ENCODE data around the gene HAND2. TPM values are rescaled to one million over a fixed set of nuclear protein-coding genes. Genes with fewer than 3 reads are reported as not detected.

The HAND2 gene
- total RNA-seq, 2 donors from 2014 or later = not detected

DNA sequence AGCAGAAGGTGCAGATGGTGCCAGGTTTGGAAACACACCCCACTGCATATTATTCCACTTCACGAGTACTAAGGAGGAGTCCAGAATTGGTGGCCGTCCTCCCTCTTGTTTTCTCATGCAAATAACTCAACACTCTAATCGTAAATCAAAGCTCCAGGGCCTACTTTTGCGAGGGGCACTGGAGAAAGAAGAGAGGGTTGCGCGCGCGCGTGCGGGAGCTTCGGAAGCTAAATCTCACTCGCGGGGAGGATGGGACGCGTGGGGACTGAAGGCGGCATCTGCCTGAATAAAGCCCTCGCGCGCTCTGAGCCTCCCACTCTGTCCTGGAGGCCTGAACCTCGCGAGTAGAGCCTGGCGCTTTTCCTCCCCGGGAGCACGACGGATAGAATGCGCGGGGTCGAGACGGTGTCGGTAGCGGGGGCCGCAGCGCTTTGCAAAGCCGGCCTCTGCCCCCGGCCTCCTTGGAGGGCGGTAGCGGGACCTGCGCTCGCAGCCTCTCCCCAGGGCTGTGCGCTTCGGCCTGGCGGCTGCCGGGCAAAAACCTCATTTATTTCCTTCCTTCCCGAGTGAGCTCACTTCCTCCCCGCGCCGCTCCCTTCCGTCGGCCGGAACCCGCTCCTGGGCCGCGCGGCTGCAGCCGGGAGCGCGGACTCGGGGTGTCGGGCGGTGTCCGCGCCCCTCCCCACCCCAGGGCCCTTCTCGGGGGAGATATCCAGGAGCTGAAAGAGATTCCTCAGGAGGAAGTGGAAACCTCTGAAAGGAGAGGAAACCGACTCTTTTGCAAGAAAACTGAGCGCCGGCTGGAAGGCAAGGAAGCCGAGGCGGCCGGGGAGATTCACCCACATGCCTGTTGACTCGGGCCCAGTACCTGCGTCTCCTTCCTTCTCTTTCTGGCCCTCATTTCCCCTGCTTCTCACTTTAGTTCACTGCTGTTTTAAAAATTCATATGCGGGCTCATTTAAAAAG is 20.7 kb downstream of the HAND2 start:
- Mint-ChIP-seq H3K4me3 (peak overlapping the region; percentile 61), H3K27ac (no peak overlapping the region), H3K27me3 (ENCODE audit: insufficient read depth) (peaks cover 100% of the 10 kb centered on the region), H3K4me1 (peaks cover 13% of the 10 kb centered on the region), H3K9me3 (peaks cover 9% of the 10 kb centered on the region), H3K36me3 (ENCODE audit: low read depth) (peaks cover 4% of the 10 kb centered on the region)
- DNase-seq = peak; percentile 78
- H3K9me3 ChIP-seq (ENCODE audit: control insufficient read depth, low read length) = no peaks in the 10 kb centered on the region
- H3K27me3 ChIP-seq (ENCODE audit: control insufficient read depth, insufficient read depth, low read length, poor library complexity, severe bottlenecking) = peaks cover 100% of the 10 kb centered on the region
- no peaks in the 10 kb centered on the region for H3K36me3 ChIP-seq (ENCODE audit: control insufficient read depth, insufficient read depth, low read length)
- WGBS, 2 experiments (ENCODE audit: insufficient coverage in 1 of 2, insufficient read length in 1 of 2) = 7 to 11% methylated on average over 27 to 72 of the region's 72 CpGs
- H3K27ac ChIP-seq (ENCODE audit: low read depth, low read length) = no peak overlapping the region
- TF ChIP-seq, protein P1, sequence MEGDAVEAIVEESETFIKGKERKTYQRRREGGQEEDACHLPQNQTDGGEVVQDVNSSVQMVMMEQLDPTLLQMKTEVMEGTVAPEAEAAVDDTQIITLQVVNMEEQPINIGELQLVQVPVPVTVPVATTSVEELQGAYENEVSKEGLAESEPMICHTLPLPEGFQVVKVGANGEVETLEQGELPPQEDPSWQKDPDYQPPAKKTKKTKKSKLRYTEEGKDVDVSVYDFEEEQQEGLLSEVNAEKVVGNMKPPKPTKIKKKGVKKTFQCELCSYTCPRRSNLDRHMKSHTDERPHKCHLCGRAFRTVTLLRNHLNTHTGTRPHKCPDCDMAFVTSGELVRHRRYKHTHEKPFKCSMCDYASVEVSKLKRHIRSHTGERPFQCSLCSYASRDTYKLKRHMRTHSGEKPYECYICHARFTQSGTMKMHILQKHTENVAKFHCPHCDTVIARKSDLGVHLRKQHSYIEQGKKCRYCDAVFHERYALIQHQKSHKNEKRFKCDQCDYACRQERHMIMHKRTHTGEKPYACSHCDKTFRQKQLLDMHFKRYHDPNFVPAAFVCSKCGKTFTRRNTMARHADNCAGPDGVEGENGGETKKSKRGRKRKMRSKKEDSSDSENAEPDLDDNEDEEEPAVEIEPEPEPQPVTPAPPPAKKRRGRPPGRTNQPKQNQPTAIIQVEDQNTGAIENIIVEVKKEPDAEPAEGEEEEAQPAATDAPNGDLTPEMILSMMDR (conservative IDR thresholded peaks at IDR 0.05) = no peak
- no peaks in the 10 kb centered on the region for H3K4me1 ChIP-seq (ENCODE audit: control insufficient read depth, insufficient read depth, low read length)
- peak overlapping the region; percentile 66 for H3K4me3 ChIP-seq (ENCODE audit: low read length)
- H3K9ac ChIP-seq (ENCODE audit: extremely low read depth, low read length, poor library complexity, severe bottlenecking) = no peak overlapping the region

DNA sequence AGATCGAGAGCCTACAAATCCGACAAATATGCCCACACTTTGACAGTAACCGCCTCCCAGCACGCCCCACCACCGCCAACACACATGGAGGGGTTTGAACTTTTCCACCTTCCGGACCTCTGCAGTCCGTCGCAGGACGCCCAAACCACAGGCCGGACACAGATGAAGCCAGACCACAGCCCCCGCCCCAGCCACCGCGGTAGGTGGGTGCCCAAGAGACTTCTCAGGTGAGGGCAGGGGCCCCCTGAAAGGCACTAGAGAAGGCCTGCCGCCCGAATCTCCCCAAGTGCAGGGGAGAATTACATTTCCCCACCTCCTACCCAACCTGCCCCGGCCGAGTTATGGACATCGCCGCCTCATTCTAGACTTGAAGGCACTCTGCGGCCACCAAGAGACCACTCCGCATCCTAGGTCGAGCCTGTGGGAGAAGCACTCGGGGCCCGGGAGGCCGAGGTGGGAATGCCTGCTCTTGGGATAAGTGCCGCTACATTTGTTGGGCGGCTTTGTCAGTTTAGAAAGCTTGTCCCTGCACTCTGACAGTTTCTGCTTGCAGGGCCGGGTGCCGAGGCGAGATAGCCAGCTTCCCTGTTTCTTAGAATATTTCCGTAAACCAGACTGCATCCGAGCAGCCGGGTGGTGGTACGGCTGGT is 21.5 kb downstream of the HAND2 start:
- peak overlapping the region; percentile 66 for H3K4me3 ChIP-seq (ENCODE audit: low read length)

More for the DNA sequence above, 21.5 kb downstream of the HAND2 start:
- Mint-ChIP-seq H3K27me3 (ENCODE audit: insufficient read depth) (peaks cover 100% of the 10 kb centered on the region), H3K4me1 (peaks cover 13% of the 10 kb centered on the region), H3K27ac (no peak overlapping the region), H3K9me3 (peaks cover 9% of the 10 kb centered on the region), H3K4me3 (peak overlapping the region; percentile 61), H3K36me3 (ENCODE audit: low read depth) (peaks cover 4% of the 10 kb centered on the region)
- Histone ChIP-seq H3K36me3 (ENCODE audit: control insufficient read depth, insufficient read depth, low read length) (no peaks in the 10 kb centered on the region), H3K27ac (ENCODE audit: low read depth, low read length) (no peak overlapping the region), H3K27me3 (ENCODE audit: control insufficient read depth, insufficient read depth, low read length, poor library complexity, severe bottlenecking) (peaks cover 100% of the 10 kb centered on the region), H3K9me3 (ENCODE audit: control insufficient read depth, low read length) (no peaks in the 10 kb centered on the region), H3K4me1 (ENCODE audit: control insufficient read depth, insufficient read depth, low read length) (no peaks in the 10 kb centered on the region), H3K9ac (ENCODE audit: extremely low read depth, low read length, poor library complexity, severe bottlenecking) (no peak overlapping the region)
- TF ChIP-seq, protein P1 (conservative IDR thresholded peaks at IDR 0.05) = no peak
- 13 to 16% methylated on average over 6 to 34 of the region's 34 CpGs for WGBS, 2 experiments (ENCODE audit: insufficient coverage in 1 of 2, insufficient read length in 1 of 2)
- DNase-seq = peak; percentile 73
